Measurements from ENCODE around the gene SRGAP1. TPM values are rescaled to one million over a fixed set of nuclear protein-coding genes. Genes with fewer than 3 reads are reported as not detected.

SRGAP1 gene
- total RNA-seq, 6 experiments from 2014 or later, result 1.3 to 5.0 (median 3.0) TPM

DNA sequence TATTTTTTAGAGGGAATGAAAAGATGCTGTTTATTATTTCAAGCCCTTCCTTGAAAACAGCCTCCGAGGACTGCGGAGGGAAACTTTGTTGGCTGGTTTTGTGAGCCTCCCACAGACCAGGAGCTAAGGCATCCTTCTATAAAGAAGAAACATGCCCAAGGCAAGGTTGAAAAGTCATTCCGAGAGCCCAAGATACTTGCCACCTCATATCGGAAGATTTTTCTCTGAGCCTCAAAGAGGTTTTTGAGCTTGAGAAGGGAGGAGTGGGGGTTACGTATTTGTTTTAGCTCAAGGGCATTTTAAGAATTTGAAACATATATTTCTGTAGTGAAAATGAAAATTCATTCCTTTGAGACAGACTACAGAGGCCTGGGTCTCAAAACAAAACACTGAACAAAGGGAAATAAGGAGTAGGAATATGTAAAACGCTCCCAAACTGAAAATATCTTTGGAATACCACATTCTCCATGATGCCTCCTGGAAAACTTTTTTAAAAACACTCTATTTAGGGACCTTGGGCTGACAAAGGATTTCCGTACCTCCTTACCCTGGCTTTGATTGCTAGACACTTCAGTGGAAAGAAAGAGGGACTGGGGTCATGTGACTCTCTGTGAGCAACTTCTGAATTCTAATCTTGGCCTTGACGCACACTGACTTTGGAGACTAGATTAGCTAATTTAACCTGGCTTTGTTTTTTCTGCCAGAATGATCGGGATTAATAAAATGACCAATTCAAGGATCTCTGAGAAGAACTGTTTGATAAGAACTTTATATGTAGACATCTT lies 180.9 kb downstream of the SRGAP1 start:
- H3K4me1 ChIP-seq, result no peaks in the 10 kb centered on the region
- no peaks in the 10 kb centered on the region for H3K27me3 ChIP-seq
- no peaks in the 10 kb centered on the region for H3K9me3 ChIP-seq
- TF ChIP-seq POLR2A (IDR thresholded peaks at IDR 0.05), result no peak
- TF ChIP-seq, protein P1, sequence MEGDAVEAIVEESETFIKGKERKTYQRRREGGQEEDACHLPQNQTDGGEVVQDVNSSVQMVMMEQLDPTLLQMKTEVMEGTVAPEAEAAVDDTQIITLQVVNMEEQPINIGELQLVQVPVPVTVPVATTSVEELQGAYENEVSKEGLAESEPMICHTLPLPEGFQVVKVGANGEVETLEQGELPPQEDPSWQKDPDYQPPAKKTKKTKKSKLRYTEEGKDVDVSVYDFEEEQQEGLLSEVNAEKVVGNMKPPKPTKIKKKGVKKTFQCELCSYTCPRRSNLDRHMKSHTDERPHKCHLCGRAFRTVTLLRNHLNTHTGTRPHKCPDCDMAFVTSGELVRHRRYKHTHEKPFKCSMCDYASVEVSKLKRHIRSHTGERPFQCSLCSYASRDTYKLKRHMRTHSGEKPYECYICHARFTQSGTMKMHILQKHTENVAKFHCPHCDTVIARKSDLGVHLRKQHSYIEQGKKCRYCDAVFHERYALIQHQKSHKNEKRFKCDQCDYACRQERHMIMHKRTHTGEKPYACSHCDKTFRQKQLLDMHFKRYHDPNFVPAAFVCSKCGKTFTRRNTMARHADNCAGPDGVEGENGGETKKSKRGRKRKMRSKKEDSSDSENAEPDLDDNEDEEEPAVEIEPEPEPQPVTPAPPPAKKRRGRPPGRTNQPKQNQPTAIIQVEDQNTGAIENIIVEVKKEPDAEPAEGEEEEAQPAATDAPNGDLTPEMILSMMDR (IDR thresholded peaks at IDR 0.05), result no peak
- H3K27ac ChIP-seq, result no peak overlapping the region
- DNase-seq (no peak), ATAC-seq (no peak)
- no peak overlapping the region for H3K4me3 ChIP-seq
- intact Hi-C loops (cut with DNase I), result no loop called here
- 79% methylated on average over 8 of the region's 9 CpGs for WGBS (ENCODE audit: insufficient coverage, low coverage, low lambda C conversion rate, missing lambda C conversion rate)
- no peaks in the 10 kb centered on the region for H3K36me3 ChIP-seq

DNA sequence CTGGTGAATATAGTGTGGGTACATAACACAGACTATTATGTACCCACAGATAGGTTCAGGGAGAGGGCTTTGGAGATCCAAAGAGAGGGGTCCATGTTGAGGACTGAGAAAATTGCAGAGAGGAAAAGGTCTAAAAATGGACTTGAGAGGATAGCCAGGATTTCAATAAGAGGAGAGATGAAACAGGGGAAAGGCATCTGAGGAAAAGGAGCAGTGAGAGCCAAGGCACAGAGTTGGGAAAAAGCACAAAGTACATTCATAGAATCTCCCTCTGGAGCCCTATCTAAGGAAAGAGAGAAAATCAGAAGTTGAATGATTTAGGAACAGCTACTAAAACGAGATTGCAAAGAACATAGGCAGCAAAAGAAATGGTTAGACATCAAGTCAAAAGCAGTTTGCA lies 182.8 kb downstream of the SRGAP1 start:
- Histone ChIP-seq H3K27me3 (no peaks in the 10 kb centered on the region), H3K27ac (no peak overlapping the region), H3K4me1 (no peaks in the 10 kb centered on the region), H3K9me3 (no peaks in the 10 kb centered on the region), H3K4me3 (no peak overlapping the region), H3K36me3 (no peaks in the 10 kb centered on the region)
- DNase-seq (no peak), ATAC-seq (no peak)
- intact Hi-C loops (cut with DNase I), result no loop called here
- WGBS (ENCODE audit: insufficient coverage, low coverage, low lambda C conversion rate, missing lambda C conversion rate), result 56% methylated on average over 1 of the region's 1 CpG
- TF ChIP-seq POLR2A (IDR thresholded peaks at IDR 0.05), result no peak
- TF ChIP-seq, protein P1 (IDR thresholded peaks at IDR 0.05), result no peak

DNA sequence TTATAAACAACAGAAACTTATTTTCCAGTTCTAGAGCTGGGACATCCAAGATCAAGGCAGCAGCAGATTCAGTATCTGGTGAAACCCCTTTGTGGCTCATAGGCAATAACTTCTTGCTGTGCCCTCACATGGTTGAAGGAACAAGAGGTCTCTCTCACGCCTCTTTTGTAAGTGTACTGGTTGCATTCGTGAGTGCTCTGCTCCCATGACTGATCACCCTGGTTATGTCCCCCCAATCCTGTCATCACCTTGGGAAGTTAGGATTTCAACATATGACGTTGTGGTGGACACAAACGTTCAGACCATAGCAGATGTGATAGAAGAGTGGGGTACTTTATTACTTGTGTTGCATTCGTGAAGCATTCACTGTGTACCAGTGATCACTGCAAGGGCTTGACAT lies 184.0 kb downstream of the SRGAP1 start:
- WGBS (ENCODE audit: insufficient coverage, low coverage, low lambda C conversion rate, missing lambda C conversion rate), result 68% methylated on average over 5 of the region's 5 CpGs
- Histone ChIP-seq H3K27ac (no peak overlapping the region), H3K4me3 (no peak overlapping the region), H3K27me3 (no peaks in the 10 kb centered on the region), H3K9me3 (no peaks in the 10 kb centered on the region), H3K36me3 (no peaks in the 10 kb centered on the region), H3K4me1 (no peaks in the 10 kb centered on the region)
- intact Hi-C loops (cut with DNase I), result no loop called here
- ATAC-seq (no peak), DNase-seq (no peak)
- TF ChIP-seq, protein P1 (IDR thresholded peaks at IDR 0.05), result no peak
- TF ChIP-seq POLR2A (IDR thresholded peaks at IDR 0.05), result no peak

DNA sequence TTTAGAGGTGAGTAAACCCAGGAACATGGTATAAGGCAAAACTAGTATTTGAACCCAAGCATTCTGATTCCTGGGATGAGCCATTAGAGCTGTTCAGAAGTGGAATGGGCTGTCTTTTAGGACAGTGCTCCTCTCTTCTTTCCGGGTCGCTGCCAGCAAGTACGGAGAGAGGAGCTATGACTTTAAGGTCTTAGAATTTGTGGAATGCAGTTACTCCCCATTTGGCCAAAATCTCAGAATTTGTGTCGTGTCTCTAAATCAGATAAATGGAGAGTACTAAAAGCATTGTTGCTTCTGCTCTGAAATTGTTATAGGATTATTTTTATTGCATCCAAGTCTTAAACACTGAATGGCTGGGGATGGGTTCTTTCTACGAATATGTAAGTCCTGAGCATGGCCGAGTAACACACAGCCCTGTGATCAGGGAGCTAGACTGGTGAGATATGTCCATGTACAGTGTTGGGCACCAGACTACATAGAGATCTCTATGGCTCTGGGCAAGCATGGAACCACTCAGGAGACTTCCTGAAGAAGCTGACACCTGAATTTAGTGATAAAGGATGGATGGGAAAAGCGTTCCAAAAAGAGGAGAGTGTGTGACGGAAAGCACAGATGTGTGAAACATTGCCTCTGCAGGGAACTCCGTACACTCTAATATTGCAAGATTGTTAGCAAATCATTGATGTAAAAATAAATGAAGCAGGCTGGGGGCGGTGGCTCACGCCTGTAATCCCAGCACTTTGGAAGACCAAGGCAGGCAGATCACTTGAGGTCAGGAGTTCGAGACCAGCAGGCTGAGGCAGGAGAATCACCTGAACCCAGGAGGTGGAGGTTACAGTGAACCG lies 184.7 kb downstream of the SRGAP1 start:
- Histone ChIP-seq H3K27ac (no peak overlapping the region), H3K36me3 (no peaks in the 10 kb centered on the region), H3K27me3 (no peaks in the 10 kb centered on the region), H3K4me1 (no peaks in the 10 kb centered on the region), H3K9me3 (no peaks in the 10 kb centered on the region), H3K4me3 (no peak overlapping the region)
- TF ChIP-seq, protein P1 (IDR thresholded peaks at IDR 0.05), result no peak
- no peak for TF ChIP-seq POLR2A (IDR thresholded peaks at IDR 0.05)
- no peak for ATAC-seq
- no peak for DNase-seq
- intact Hi-C loops (cut with DNase I), result no loop called here
- 81% methylated on average over 9 of the region's 13 CpGs for WGBS (ENCODE audit: insufficient coverage, low coverage, low lambda C conversion rate, missing lambda C conversion rate)

Measured in right lobe of liver (tissue), 6 donors.